RPMI7951 (cell line): ENCODE data around the gene PIH1D1. TPM values are rescaled to one million over a fixed set of nuclear protein-coding genes. Genes with fewer than 3 reads are reported as not detected.
"Not testable (repeated sequence)": the region's sequence is repeated elsewhere in the genome, so short reads cannot be mapped to it uniquely, and the experiment has no call there.

Source experiments
- DNase-seq: peaks from one replicate; pipeline ENCODE4 v3.0.0-alpha.2; 2012; ENCODE audit warnings: low read depth
- total RNA-seq: library from RNA; depleted of rRNA; stranded (reverse); fragments of >200 nt; shearing (Covaris generic); gene quantifications from 2 replicates; pipeline ENCODE4 v1.2.3, GENCODE V29; 2014

The PIH1D1 gene
- total RNA-seq, 1 experiment from 2014 or later, result 176 TPM

DNA sequence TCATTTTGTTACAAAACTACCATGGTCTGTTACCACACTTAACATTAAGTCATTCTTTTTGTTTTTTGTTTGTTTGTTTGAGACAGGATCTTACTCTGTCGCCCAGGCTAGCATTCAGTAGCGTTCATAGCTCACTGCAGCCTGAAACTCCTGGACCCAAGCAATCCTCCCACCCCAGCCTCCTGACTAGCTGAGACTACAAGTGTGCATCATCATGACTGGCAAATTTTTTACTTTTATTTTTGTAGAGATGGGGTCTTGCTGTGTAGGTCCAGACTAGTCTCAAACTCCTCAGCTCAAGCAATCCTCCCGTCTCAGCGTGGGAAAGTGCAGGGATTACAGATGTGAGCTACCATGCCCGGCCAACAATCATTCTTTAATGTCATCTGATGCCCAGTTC lies 4.7 kb upstream of the PIH1D1 start:
- no peak for DNase-seq

DNA sequence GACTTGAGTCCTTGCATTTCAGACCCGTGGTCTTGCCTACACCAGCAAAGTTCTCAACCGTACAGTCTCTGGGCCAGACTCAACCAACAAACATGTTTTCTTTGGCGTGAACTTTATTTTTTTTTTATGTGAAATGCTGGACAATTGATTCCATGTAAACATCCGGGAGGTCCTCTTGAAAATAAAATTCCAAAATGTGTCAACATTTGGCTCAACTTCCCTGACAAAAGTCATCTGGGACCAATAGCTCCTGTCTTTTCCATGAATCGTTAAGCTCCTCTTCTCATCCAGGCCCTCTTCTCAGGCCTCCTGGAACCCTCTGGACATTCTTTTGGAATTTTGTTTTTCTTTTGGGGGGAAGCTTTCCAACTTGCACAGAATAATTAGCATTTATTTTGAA lies 4.2 kb upstream of the PIH1D1 start:
- DNase-seq, result no peak

DNA sequence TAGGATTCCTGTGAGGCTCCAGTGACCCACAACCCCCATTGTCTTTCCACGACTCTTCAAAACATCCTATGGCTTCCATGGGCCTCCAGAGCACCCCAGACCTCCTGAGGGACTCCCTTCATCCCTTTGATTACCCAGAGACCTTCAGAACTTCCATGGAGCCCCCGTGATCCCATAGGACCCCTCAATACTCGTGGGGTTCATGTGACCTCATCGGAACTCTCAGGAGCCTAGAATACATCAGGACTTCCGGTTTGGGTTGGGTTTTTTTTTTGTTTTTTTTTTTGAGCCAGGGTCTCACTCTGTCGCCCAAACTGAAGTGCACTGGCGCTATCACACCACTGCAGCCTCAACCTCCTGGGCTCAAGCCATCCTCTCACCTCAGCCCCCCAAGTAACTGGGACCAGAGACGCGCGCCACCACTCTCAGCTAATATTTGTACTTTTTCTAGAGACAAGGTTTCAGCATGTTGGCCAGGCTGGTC lies 2.2 kb upstream of the PIH1D1 start:
- DNase-seq, result no peak

DNA sequence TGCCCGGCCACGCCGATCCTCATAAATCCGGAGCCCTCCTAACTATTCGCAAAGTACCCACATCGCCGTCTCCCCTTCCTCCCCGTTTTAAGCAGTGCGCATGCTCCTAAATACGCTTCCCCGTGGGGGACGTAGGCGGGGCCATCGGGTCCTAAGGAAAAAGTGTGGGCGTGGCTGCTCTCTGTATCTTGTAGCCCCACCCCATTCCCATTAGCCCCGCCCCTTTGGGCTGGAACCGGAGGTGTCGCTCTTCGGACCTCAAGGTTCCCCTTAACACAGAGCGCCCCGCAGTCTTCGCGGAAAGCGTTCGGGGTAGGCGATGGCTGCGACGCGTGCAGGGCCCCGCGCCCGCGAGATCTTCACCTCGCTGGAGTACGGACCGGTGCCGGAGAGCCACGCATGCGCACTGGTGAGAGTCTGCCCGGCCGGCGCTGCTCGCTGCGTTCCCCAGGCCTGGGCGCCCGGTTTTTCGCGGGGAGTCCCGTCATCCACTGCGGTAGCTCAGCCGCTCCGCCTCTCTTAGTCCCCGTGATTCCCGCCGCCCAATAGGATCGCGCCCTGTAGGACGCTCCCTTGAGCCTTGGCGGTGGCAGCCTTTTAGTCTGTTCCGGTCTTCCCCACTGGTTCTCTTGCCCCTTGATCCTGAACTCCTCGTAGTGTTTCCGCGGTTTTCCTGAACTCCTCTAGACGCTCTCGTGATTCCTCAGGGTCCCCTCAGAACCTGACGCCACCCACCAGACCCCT lies 1.6 kb upstream of the PIH1D1 start, which contains the start of gene ALDH16A1:
TSS of gene ALDH16A1 (plus strand) at position 213 of the 744 bp plus-strand sequence. CDS start at position 320, 107 bp downstream.
- DNase-seq, result peak; percentile 98

DNA sequence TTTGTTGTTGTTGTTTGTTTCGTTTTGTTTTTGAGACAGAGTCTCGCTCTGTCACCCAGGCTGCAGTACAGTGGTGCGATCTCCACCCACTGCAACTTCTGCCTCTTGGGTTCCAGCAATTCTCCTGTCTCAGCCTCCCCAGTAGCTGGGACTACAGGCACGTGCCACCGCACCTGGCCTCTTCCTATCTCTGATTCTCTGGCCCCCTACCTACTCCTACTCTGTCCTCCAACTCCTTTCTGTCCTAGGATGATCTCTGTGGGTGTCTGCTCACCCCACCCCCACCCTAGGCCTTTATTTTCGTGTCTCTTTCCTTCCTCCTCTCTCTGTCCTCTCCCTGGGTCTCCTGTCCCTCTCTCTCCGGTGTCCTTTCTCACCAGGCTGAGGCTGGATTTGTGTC lies 1.2 kb downstream of the PIH1D1 start:
- no peak for DNase-seq

DNA sequence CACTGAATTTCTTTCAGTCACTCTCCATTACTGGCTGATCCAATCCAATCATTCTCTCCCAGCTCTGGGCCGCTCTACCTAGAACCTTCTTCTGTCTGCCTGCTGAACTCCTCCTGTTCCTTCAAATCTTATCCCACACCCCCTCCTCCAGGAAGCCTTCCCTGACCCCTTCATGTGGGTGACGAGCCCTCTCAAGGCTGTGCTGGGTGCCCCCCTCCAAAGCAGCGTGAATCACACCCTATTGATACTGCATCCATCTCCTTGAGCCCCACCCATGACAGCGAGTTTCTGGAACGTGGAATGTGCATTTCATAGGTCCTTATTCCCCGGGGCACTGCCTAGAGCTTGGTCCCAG lies 3.2 kb downstream of the PIH1D1 start:
- DNase-seq, result no peak

DNA sequence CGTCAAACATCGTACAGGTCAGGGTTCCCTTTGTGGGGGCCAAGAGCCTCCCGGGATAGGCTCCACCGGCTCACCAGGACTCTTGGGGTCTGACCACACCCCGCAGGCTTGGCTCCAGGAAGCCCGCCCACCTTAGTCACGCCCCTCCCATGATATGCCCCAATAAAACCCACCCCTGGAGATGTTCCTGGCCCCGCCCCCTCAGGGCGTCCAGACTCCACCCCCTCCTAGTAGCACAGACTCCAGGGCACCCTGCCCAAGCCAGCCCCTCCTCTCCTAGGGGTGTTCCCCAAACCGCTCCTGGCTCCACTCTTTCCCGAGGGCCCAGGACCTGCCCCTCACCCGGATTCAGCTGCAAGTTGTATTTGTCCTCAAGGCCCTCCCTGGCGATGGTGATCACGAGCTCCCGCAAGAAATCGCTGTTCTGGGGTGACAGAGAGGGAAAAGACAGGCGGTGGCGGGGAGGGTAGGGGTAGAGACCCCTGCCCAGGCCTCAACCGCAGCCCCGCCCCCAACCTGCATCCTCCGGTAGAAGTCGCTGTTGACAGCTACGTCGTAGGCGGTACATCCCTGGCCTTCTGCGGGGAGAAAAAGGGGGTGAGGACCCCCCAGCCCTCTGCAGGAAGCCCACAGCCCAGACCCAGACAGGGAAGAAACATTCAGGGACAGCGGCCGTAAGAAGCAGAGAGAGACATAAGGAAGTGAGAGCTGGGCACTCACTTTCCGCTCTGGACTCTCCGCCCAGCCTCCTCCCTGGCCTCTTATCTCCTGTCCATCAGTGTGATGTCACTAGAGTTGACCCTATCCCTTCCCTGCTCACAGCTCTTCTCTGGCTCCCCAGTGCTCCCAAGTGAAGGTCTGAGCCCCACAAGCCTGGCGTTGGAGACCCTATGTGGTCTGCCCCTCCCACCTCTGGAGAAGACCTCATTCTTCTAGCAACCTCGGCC lies 3.9 kb downstream of the PIH1D1 start:
- DNase-seq, result peak; percentile 45

DNA sequence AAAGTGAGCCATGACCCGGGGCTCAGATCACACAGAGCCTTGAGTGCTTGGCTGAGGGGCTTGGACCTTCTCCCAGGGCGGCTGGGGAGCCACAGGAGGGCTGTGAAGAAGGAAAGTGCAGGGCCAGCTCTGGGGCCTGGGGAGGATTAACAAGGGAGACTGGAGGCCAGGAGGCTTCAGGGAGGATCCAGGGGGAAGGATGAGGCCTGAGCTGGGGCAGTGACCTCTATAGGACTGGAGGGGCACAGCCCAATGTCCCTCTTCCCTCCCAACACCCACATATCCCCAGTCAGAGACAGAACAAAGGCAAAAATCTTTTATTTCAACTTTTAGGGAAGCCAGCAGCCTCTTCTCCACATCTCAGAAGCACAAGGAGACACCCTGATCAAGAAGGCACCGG lies 5.6 kb downstream of the PIH1D1 start:
- no peak for DNase-seq

DNA sequence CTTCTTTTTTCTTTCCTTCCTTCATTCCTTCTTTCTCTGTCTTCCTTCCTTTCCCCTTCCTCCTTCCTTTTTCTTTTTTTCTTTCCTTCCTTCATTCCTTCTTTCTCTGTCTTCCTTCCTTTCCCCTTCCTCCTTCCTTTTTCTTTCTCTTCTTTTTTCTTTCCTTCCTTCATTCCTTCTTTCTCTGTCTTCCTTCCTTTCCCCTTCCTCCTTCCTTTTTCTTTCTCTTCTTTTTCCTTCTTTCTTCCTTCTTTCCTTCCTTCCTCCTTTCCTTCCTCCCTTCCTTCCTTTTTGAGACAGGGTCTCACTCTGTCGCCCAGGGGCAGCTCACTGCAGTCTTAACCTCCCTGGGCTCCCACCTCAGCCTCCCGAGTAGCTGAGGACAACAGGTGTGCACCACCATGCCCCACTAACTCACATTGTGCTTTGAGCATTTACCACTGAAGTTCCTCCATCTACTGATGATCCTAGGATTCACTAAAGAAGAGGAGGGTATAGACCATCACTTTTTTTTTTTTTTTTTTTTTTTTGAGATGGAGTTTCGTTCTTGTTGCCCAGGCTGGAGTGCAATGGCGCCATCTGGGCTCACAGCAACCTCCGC lies 7.4 kb downstream of the PIH1D1 start:
- not testable (repeated sequence) for DNase-seq

DNA sequence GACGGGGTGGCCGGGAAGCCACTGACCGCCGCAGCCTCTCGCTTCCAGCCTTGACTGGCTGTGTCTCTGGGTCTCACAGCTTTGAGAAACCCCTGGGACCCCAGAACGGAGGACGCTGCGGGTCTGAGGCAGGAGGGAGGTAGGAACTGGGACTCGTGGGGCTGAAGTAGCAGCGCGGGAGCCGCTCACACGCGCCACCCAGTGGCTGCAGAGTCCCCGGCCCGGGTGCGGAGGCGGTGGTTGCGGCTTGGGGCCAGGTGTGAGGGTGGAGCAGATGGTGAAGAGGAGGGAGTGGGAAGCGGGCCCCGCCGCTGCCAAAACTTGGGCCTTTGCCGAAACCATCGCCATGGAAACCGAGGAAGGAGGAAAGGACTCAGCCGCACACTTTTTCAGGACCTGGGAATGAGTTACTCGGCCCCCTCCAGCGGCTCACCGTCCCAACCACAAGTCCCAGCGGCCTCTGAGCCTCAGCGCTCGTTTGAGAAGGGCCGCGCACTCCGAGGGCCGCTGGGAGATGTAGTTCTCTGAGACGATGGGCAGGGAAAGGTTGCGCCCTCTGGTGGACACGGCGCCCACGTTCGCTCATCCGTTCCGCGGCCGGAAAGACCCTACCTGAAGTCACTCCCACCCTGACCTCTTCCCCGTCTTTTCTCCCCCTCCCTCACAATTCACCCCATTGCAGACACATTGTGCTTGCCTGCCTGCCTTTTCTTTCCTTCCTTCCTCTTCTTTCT lies 8.1 kb downstream of the PIH1D1 start:
- DNase-seq, result peak; percentile 95

DNA sequence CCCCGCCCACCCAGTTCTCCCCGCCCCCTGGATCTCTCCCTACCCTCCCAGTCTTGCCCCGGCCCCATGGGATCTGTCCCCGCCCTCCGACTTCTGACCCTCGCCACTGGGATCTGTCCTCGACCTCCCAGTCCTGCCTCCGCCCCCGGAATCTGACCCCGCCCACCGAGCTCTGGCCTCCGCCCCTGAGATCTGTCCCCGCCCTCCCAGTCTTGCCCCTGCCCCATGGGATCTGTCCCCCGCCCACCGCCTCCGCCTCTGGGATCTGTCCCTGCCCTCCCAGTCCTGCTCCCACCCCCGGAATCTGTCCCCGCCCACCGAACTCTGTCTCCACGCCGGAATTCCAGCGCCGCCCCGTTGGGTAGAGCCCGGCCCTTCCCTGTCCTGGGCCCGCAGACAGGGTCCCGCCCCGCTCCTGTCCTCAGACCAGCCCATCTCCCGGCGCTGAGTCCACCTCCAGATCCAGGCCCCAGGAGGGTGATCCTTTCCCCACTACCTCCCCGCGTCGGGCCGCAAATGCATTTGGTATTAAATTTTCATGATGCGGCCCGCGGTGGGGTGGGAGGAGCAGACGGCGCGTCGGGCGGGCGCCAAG lies 8.7 kb downstream of the PIH1D1 start:
- DNase-seq, result peak; percentile 93

DNA sequence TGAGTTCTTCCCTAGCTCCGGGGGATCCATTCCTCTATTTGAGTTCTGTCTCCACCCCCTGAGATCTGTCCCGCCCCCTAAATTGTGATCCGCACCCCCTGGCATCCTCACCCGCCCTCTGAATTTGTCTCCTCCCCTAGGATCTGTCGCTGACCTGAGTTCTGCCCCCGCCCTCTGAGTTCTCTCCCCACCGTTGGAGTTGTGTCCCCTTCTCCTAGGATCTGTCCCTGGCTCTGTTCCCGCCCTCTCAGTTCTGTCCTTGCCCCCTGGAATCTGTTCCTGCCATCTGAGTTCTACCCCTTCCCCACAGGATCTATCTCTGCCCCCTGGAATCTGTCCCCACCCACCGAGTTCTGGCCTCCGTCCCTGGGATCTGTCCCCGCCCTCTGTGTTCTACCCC lies 9.3 kb downstream of the PIH1D1 start:
- DNase-seq, result peak; percentile 64

DNA sequence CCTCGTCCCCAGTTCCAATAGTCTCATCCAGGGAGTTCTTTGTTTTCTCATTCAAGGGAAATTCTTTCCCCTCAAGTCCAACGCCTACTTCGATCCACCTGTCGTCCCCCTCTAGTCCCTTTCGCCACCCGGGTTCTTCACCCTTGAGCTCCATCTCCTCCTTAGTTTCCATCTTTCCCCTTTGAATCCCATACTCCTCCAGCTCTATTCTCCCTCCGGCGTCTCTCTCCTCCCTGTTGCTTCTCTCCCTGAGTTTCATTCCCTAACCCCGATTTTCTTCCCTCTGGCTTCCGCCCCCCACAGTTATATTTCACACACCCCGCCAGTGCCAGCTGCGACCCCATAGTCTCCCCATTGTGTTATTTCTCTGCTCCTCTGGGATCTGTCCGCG lies 9.7 kb downstream of the PIH1D1 start:
- no peak for DNase-seq

DNA sequence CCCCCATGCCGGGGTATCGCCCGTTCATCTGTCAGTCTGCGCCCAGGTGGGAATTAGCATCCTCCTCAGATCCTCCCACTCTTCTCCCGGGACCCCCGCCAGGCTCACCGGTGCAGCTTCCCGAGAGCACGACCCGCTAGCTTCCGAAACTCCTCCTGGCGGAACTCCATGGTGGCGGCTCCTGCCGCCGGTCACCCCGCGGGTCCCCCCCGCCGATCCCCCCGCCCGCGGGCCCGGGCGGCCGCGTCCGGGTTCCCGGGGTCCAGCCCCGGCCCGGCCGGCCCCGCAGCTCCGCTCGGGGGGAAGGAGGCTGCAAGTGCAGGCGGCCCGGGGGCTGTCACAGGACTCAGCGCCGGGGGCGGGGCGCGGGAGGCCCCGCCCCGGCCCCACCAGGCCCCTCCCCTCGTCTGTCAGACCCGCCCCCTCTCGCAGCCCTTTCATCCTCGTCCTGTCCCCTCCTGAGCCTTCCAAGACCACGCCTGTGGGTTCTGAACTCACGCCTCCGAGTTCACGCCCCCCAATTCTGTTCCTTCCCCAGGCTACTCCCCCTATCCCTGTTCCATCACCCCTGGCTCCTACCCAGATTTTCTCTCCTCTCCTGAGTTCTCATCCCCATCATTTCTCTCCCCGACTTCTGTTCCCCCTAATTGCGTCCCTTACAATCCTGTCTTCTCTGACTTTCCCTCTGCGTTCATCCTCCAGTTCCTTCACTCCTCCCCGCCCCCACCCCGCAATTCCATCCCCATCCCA lies 10.2 kb downstream of the PIH1D1 start, which contains the start of gene SLC17A7:
TSS of gene SLC17A7 (minus strand) at position 318 of the 750 bp plus-strand sequence. CDS start at position 170, 148 bp downstream.
- peak; percentile 64 for DNase-seq

DNA sequence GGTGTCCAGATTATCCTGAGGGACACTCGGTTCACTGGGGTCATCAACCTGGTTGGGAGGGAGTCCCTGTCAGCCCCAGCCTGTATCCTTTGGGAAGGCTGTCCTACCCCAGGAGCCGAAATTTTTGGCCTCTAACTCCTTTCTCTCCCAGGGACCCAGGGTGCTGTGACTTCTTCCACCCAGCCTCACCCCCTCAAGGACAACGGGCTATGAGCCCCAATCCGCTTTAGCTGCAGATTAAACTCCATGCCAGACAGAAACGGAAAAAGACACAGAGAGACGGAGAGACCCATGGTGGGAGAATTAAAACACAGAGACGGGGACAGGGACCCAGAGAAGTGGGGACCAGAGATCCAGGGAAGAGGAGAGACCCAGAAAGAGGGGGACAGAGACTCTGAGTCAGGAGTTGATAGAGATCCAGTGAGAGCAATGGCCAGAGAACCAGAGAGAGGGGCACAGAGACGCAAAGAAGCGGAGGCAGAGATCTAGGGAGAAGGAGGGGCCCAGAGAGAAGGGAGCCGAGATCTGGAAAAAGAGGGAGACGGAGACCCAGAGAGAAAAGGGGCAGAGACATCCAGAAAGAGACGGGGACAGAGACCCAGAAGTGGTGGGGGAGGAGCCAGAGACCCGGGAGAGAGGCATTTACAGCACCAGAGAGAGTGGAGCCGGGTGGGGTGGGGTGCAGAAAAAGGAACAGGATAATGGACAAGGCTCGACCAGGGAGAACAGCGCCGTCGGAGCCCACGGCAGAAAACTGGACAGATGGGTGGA lies 11.0 kb downstream of the PIH1D1 start:
- DNase-seq, result no peak

DNA sequence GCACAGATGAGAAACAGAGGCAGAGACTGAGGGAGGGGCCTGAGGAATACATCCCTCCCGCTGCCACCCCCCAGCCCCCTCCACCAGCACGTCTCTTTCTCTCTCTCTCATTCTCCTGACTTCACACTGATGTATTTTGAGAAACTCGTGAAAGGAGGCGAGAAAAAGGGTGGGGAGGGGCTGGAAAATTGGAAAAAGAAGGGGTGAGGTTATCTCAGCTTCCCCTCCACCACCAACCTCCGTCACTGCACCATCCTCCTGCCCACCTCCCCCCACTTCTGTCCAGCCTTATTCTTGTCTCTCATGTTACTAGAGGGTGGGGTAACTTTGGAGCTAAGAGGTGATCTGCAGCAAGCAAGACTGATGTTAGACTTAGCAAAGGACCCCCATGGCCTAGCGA lies 11.8 kb downstream of the PIH1D1 start:
- no peak for DNase-seq

DNA sequence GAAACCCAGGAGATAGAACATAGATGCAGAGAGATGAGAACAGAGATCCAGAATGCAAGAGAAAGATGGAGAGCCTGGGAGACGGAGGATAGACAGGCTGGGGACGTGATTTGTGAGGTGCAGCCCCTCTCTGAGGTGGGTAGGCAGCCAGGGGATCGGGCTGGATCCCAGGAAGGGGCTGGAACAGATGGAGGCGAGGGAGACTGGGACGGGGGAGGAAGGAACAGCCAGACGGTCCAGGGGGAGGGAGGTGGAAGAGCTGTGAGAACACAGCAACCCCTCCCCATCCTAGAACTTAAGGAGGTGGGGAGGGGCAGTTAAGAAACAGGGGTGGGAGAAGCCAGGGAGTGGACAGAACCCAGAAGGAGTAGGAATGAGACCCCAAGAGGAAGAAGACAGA lies 13.4 kb downstream of the PIH1D1 start:
- no peak for DNase-seq

DNA sequence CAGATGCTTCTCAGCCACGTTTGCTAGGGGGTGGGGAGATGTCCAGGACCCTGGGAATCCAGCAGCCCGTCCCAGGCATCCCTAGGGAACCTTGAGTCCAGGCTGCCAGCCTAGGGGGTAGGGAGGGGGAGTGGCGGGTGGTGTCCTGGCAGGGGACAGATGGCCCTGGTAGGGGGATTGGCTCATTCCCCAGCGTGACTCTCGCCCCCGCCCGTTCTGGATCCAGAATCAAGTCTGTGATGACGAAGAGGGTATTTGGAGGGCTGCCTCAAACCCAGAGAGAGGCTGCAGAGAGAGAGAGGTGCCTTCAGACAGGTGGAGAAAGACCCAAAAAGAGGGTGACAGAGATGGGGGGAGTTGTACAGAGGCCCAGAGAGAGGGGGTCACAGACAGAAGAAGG lies 14.4 kb downstream of the PIH1D1 start:
- DNase-seq, result no peak

DNA sequence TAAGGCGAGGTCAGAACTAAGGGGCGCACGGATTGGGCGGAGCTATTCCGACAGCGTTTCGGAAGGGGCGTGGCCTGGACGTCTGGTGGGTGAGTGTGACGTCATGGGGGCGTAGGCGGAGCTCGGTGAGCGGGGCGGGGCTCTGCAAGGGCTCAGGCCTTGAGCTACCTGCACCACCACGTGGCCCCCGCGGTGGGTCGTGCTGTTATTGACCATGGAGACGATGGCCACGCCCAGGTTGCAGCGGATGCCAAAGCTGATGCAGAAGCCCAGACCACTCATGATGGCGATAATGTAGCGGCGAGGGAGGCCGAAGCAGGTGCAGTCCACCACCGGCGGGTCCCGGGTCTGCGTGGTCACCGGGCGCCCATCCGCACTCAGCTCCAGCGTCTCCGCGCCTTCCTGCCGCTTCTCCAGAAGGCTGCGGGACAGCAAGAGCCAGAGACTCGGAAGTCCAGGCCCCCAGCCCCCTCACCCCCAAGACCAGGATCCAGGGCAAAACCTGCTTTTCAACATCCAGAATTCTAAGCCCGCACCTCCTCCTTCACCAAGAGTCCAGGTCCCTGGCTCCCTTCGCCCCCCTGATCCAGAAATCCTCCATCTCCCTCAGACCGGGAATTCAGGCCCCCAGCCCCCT lies 15.1 kb downstream of the PIH1D1 start:
- DNase-seq, result no peak
